NB4 (cell line): ENCODE data around the gene COL7A1.

Experiments used
- MYC ChIP-seq: IDR thresholded peaks from 2 replicates; pipeline ENCODE4 v1.6.1; 2011; ENCODE audit warnings: low read depth, low read length
- POLR2A ChIP-seq: IDR thresholded peaks from 2 replicates; pipeline ENCODE4 v1.6.1; 2011; ENCODE audit warnings: mild to moderate bottlenecking; ENCODE audit not compliant: insufficient read length; ENCODE audit errors: extremely low read depth
- TF ChIP-seq, protein P1 (sequence below): IDR thresholded peaks from one replicate; pipeline ENCODE4 v1.5.1; 2012; ENCODE audit warnings: low read depth, low read length
- TF ChIP-seq, protein P2 (sequence below): IDR thresholded peaks from 2 replicates; pipeline ENCODE4 v1.6.1; 2011; ENCODE audit warnings: low read depth, low read length

DNA sequence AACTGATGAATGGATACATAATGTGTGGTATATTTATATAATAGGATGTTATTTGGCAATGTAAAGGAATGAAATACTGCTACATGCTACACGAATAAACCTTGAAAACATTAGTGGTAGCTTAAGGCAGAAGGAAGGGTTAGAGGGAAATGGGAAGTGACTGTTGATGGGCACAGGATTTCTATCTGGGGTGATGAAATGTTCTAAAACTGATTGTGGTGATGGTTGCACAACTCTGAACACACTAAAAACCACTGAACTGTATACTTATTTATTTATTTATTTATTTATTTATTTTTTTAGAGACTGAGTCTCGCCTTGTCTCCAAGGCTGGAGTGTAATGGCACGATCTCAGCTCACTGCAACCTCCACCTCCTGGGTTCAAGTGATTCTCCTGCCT lies 66.4 kb downstream of the COL7A1 start:
- TF ChIP-seq MYC (no peak), POLR2A (no peak)
- TF ChIP-seq, protein P1, sequence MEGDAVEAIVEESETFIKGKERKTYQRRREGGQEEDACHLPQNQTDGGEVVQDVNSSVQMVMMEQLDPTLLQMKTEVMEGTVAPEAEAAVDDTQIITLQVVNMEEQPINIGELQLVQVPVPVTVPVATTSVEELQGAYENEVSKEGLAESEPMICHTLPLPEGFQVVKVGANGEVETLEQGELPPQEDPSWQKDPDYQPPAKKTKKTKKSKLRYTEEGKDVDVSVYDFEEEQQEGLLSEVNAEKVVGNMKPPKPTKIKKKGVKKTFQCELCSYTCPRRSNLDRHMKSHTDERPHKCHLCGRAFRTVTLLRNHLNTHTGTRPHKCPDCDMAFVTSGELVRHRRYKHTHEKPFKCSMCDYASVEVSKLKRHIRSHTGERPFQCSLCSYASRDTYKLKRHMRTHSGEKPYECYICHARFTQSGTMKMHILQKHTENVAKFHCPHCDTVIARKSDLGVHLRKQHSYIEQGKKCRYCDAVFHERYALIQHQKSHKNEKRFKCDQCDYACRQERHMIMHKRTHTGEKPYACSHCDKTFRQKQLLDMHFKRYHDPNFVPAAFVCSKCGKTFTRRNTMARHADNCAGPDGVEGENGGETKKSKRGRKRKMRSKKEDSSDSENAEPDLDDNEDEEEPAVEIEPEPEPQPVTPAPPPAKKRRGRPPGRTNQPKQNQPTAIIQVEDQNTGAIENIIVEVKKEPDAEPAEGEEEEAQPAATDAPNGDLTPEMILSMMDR, result no peak
- TF ChIP-seq, protein P2, sequence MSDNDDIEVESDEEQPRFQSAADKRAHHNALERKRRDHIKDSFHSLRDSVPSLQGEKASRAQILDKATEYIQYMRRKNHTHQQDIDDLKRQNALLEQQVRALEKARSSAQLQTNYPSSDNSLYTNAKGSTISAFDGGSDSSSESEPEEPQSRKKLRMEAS, result no peak
